Skeletal muscle cell (primary cell): ENCODE data around the gene TMEM200B.
A peak's percentile ranks its signal among the peaks of the same experiment; 100 is the strongest.
"Not testable (repeated sequence)": the region's sequence is repeated elsewhere in the genome, so short reads cannot be mapped to it uniquely, and the experiment has no call there.

Experiments
- DNase-seq: peaks from one replicate; pipeline ENCODE4 v3.0.0-alpha.2; 2010; ENCODE audit warnings: low read depth
- H3K4me3 ChIP-seq: 2 replicates; pipeline ENCODE4 v1.5.1; 2011; ENCODE audit warnings: low read depth, mild to moderate bottlenecking, control low read depth, low read length, moderate library complexity

TMEM200B gene

GRCh38 chr1:29142714-29143113 lies 19.0 kb upstream of the TMEM200B start:
- H3K4me3 ChIP-seq = no peak overlapping the region
- DNase-seq = no peak

- no peak overlapping the region for H3K4me3 ChIP-seq
- DNase-seq = no peak
Measured at GRCh38 chr1:29136391-29136915, 12.8 kb upstream of the TMEM200B start.

GRCh38 chr1:29134695-29135028 lies 11.0 kb upstream of the TMEM200B start:
- H3K4me3 ChIP-seq = no peak overlapping the region

GRCh38 chr1:29133861-29134694 lies 10.4 kb upstream of the TMEM200B start:
- DNase-seq = no peak
- H3K4me3 ChIP-seq = no peak overlapping the region

More at GRCh38 chr1:29134695-29135028, 11.0 kb upstream of the TMEM200B start:
- no peak for DNase-seq

- not testable (repeated sequence) for H3K4me3 ChIP-seq
Measured at GRCh38 chr1:29131056-29131455, 7.4 kb upstream of the TMEM200B start.

GRCh38 chr1:29129916-29130315 lies 6.2 kb upstream of the TMEM200B start:
- no peak overlapping the region for H3K4me3 ChIP-seq
- no peak for DNase-seq

More at GRCh38 chr1:29131056-29131455, 7.4 kb upstream of the TMEM200B start:
- DNase-seq = not testable (repeated sequence)

- DNase-seq = no peak
- H3K4me3 ChIP-seq = no peak overlapping the region
Measured at GRCh38 chr1:29128739-29129138, 5.0 kb upstream of the TMEM200B start.

- no peak for DNase-seq
Measured at GRCh38 chr1:29126198-29126597, 2.5 kb upstream of the TMEM200B start.

GRCh38 chr1:29125788-29126187 lies 2.1 kb upstream of the TMEM200B start:
- DNase-seq = no peak
- no peak overlapping the region for H3K4me3 ChIP-seq

More at GRCh38 chr1:29126198-29126597, 2.5 kb upstream of the TMEM200B start:
- no peak overlapping the region for H3K4me3 ChIP-seq

- H3K4me3 ChIP-seq = peak overlapping the region; percentile 67
- no peak for DNase-seq
Measured at GRCh38 chr1:29125237-29125641, 1.5 kb upstream of the TMEM200B start.

GRCh38 chr1:29124366-29125236 lies 898 bp upstream of the TMEM200B start:
- peak overlapping the region; percentile 67 for H3K4me3 ChIP-seq
- DNase-seq = no peak

- H3K4me3 ChIP-seq = peak overlapping the region; percentile 67
- DNase-seq = no peak
Measured at GRCh38 chr1:29123053-29123886, 433 bp downstream of the TMEM200B start.

GRCh38 chr1:29122682-29123052 lies 1.0 kb downstream of the TMEM200B start:
- H3K4me3 ChIP-seq = peak overlapping the region; percentile 67

GRCh38 chr1:29121936-29122681 lies 1.6 kb downstream of the TMEM200B start:
- DNase-seq = no peak
- H3K4me3 ChIP-seq = peak overlapping the region; percentile 67

More at GRCh38 chr1:29122682-29123052, 1.0 kb downstream of the TMEM200B start:
- DNase-seq = peak; percentile 28

- H3K4me3 ChIP-seq = peak overlapping the region; percentile 67
- DNase-seq = no peak
Measured at GRCh38 chr1:29121516-29121935, 2.2 kb downstream of the TMEM200B start.

- H3K4me3 ChIP-seq = no peak overlapping the region
- no peak for DNase-seq
Measured at GRCh38 chr1:29120947-29121485, 2.7 kb downstream of the TMEM200B start.

- no peak for DNase-seq
- no peak overlapping the region for H3K4me3 ChIP-seq
Measured at GRCh38 chr1:29120367-29120766, 3.3 kb downstream of the TMEM200B start.
